Stimulated activated CD4-positive, alpha-beta T cell treated with anti-CD3 and anti-CD28 coated beads, Interleukin-1b, Interleukin-23, amount 100 ng/mL, for 1 hour (primary cell): ENCODE measurements around the gene PLPPR2.
"Not testable (repeated sequence)": the region's sequence is repeated elsewhere in the genome, so short reads cannot be mapped to it uniquely, and the experiment has no call there.

Source experiments
- DNase-seq, 2 donors: peaks; one replicate each; pipeline ENCODE4 v3.0.0-alpha.2; 2020; ENCODE audit warnings: low read depth in 2 of 2

The PLPPR2 gene

GRCh38 chr19:11373885-11374432 lies 18.7 kb downstream of the PLPPR2 start:
- no peak for DNase-seq

GRCh38 chr19:11374433-11375142 lies 19.4 kb downstream of the PLPPR2 start, which contains the start of gene SWSAP1:
TSS of gene SWSAP1 (plus strand) at chr19:11374666. CDS start at chr19:11374681, 15 bp downstream.
- DNase-seq: peak; percentile 86 to 94

- peak in 1 of 2 donors; percentile 44 for DNase-seq
Measured at GRCh38 chr19:11375143-11375948, 20.1 kb downstream of the PLPPR2 start.

GRCh38 chr19:11377237-11377636 lies 22.0 kb downstream of the PLPPR2 start:
- no peak for DNase-seq

DNA sequence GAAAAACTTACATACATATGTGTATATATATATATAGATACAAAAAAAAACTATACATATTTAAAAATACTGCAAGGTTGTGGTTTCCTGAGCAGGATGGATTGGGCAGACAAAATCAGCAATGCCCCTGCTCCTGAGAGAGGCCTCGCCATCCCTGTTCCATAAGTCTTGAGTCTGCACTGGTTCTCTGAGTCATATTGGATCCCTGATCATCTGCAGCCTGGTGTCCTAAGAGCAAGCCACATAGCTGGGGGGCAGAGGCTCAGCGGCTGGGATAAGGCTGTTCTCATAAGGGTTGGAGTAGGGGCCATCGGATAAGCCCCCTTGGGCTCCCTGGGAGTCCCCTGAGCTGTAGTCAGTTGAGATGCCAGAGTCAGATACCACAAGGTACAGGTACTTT lies 22.5 kb downstream of the PLPPR2 start:
- no peak for DNase-seq

DNA sequence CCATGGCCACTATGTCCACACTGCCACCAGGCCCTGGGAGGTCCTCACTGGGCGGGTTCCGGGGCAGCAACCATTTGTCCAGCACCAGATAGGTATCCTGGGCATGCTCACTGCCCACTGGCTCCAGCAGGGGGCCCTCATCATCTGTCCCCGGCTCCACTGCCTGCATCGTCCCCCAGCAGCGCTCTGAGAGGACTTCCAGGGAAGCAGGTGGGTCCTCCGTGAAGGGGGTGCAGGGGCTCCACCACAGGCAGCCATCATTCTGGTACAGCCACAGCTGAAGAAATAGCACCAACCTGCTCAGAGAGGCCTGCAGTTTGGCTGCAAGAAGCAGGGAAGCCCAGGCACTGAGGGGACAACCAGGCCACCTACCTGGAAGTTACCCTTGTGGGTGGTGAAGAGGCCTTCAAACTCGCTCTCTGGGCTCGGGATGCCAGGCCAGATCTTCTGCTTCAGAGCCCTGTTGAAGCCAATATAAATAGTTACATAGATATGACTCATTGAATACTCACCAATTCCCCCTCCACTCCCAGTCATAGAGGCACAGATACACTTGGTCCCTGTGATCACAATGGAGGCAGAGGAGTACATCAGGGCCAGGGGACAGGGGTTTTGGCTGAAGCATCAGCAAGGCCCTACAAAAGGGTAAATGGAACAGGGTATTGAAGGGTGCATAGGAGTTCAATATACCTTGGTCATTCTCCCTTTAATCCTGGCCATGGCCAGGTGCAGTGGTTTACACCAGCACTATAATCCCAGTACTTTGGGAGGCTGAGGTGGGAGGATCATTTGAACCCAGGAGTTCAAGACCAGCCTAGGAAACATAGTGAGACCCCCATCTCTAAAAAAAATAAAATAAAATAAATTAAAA lies 23.3 kb downstream of the PLPPR2 start:
- DNase-seq: no peak

DNA sequence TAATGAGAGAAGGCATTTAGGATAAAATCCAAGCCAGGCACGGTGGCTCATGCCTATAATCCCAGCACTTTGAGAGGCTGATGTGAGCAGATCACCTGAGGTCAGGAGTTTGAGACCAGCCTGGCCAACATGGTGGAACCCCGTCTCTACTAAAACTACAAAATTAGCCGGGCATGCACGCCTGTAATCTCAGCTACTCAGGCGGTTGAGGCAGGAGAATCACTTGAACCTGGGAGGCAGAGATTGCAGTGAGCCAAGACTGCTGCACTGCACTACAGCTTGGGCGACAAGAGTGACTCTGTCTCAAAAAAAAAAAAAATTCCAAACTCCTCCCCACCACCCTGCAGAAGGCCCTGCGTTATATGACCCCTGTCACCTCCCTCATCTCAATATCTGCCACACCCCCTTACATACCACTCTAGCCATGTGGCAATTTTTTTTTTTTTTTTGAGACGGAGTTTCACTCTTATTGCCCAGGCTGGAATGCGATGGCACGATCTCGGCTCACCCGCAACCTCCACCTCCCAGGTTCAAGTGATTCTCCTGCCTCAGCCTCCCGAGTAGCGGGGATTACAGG lies 24.1 kb downstream of the PLPPR2 start:
- not testable (repeated sequence) for DNase-seq

DNA sequence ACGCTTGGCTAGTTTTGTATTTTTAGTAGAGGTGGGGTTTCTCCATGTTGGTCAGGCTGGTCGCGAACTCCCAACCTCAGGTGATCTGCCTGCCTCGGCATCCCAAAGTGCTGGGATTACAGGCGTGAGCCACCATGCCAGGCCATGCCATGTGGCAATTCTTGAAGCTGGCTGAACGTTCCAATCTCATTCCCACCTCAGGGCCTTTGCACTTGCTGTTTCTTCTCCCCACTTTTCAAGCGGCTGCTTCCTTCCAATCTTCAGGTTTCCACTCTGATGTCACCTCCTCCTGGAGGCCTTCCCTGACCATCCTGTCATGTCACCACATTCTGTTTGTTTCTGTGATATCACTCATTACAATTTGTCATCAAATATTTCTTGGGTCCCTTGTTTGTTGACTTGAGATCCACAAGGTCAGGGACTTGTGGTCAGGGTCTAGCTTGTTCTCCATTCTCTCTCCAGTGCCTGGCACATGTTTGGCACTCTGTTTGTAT lies 24.7 kb downstream of the PLPPR2 start:
- DNase-seq: no peak

- peak; percentile 88 to 95 for DNase-seq
Measured at GRCh38 chr19:11380653-11381537, 25.7 kb downstream of the PLPPR2 start.

DNA sequence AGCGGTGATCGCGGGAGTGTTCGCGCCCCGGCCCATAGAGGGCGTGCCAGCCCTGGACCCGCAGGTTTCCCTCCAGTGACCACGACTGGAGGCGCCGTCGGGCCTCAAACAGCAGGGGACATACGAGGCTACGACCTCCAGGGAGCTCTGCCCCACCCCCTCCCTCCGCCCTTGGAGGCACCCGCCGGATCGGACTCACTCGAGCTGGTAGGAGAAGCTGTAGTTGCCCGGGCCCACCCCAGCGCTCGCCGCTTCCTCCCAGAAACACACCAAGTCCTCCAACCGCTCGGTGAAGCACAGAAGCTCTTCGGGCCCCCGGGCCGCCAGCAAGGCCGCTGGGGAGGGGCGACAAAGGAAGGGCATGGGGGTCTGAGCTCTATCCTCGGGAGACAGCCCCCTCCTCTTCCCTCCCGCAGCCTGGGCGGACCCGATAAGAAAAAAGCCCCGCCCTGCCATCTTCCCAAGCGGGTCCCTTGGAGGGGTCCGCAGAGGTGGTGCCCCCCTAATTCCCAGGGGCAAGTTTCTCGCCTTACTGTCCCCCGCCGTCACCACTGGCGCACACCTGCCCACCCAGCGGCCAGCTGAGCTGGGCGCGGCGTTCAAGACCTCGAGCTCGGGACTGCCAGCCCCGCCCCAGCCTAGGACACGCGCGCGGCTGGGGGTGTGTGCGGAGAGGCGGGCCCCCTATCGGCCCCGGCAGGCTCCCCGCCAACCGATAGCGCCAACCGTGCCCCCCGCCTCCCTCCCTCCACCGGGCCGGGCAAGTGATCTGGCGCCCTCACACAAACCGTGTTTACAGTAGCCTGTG lies 27.9 kb downstream of the PLPPR2 start:
- no peak for DNase-seq

DNA sequence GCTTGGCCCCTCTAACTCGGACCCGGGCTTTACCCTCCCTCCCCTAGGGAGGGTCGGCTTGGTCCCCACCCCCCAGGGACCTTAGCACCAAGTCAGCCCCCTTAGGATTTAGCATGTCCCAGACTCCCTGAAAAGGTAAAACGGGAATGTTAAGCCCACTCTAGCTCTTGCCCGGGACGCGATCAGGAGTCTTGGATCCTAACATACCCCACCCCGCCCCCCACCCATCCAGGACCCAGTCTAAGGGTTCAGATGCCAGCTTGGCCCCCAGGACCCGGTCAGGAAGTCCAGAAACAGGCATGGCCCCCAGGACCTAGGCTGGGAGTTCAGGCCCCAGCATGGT lies 28.4 kb downstream of the PLPPR2 start:
- DNase-seq: no peak

- no peak for DNase-seq
Measured at GRCh38 chr19:11384778-11385129, 29.5 kb downstream of the PLPPR2 start.

DNA sequence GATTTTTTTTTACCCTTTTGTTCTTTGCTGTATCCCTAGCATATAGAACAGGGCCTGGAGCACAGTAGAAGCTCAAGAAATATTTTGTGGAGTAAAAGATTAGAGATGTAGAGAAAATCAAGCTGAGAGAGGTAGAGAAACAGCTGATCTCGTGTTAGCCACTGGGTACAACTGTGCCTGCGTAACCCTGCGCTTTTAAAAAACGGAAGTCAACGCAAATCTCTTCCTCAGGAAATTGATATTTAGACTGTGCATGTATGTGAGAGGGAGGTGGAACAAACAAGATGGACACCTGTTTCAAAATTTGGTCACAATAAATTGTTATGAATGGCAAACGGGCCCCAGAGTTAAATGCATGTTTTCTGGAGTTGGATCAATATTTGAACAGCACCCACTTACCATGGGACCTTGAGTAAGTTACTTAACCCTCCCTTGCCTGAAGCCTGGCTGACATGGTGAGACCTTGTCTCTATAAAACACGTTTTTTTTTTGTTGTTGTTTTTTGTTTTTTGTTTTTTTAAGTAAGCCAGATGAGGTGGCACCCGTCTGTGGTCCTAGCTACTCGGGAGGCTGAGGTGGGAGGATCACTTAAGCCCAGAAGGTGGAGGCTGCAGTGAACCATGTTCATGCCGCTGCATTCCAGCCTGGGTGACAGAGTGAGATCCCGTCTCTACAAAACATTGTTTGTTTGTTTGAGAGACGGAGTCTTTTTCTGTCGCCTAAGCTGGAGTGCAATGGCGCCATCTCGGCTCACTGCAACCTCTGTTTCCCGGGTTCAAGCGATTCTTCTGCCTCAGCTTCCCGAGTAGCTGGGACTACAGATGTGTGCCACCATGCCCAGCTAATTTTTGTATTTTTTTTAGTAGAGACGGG lies 32.2 kb downstream of the PLPPR2 start:
- no peak for DNase-seq

DNA sequence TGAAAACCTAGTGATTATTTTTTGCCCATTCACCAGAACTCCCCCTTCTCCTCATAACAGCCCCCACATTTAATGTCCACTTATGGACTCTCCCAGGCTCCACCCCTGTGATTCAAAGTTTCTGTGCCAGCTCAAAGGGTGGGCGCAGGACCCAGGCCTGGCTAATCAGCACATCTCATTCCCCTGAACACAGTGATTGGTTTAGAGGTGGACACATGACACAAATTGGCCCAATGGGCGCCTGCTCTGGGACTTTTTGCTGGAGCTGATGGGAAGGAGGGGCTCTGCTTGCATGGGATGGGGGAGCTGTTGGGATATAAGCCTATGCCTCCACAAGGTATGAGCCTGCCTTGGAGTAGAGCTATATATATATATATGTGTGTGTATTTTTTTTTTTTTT lies 35.1 kb downstream of the PLPPR2 start:
- DNase-seq: no peak

GRCh38 chr19:11390933-11391680 lies 35.9 kb downstream of the PLPPR2 start:
- DNase-seq: no peak

DNA sequence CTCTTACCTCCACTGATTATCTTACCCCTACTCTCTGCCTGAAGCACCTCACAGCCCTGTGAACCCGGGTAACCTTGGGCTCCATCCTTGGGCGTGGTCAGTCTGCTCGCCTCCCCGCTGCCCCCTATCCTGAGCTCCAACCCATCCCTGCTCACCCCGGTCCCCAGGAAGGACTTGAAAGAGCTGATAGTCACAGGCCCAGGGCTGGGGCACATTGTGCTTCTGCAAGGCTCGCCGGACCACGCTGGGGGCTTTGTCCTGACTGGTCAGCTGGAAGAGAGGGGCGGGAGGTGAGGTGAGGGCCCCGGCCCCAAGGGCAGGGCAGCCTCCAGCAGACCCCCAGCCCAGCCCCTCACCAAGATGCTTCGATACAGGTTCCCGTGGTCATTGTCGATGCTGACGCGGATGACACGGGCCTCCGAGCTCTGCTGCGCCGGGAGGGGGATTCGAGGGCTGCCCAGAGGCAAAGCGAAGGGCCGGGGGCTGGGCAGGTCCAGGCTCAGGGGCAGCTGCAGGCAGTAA lies 41.9 kb downstream of the PLPPR2 start:
- no peak for DNase-seq

GRCh38 chr19:11399667-11400066 lies 44.4 kb downstream of the PLPPR2 start:
- no peak for DNase-seq

DNA sequence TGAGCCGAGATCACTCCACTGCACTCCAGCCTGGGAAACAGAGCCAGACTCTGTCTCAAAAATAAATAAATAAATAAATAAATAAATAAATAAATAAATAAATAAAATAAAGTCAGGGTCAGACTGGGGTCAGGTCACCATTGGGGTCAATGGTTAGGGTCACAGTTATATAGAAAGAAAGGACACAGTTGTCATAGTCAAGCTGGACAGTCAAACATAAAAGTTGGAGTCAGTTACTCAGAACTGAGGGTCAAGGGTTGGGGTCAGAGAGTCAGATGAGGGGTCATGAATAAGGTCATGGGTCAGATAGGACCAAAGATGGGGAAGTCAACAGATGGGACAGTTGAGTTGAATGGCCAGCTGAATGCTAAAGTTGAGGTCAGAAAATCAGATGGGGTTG lies 45.6 kb downstream of the PLPPR2 start:
- DNase-seq: no peak
